Neuronal stem cell (in vitro differentiated cells): ENCODE measurements around the gene CALML6.

ENCODE experiments used
- DNase-seq: peaks from one replicate; pipeline ENCODE4 v3.0.0-alpha.2; 2013; ENCODE audit warnings: low spot score
- H2AFZ ChIP-seq: one replicate; pipeline ENCODE4 v1.6.1; 2013; ENCODE audit warnings: mild to moderate bottlenecking, low read length, inconsistent platforms
- H2AK5ac ChIP-seq: 2 replicates; pipeline ENCODE4 v1.6.1; 2013; ENCODE audit warnings: low read depth, mild to moderate bottlenecking, inconsistent platforms, low read length, moderate library complexity, mixed read lengths
- H2BK120ac ChIP-seq: 2 replicates; pipeline ENCODE4 v1.6.1; 2013; ENCODE audit warnings: low read depth, mild to moderate bottlenecking, inconsistent platforms, low read length, moderate library complexity, mixed read lengths
- H2BK12ac ChIP-seq: one replicate; pipeline ENCODE4 v1.6.1; 2013; ENCODE audit warnings: low read length, inconsistent platforms
- H2BK15ac ChIP-seq: 2 replicates; pipeline ENCODE4 v1.6.1; 2013; ENCODE audit warnings: mild to moderate bottlenecking, low read length, inconsistent platforms, mixed read lengths
- H2BK5ac ChIP-seq: one replicate; pipeline ENCODE4 v1.6.1; 2013; ENCODE audit warnings: inconsistent platforms, mild to moderate bottlenecking, low read length, moderate library complexity
- H3K14ac ChIP-seq: one replicate; pipeline ENCODE4 v1.6.1; 2013; ENCODE audit warnings: low read length, inconsistent platforms
- H3K18ac ChIP-seq: 2 replicates; pipeline ENCODE4 v1.6.1; 2013; ENCODE audit warnings: low read length, inconsistent platforms
- H3K23ac ChIP-seq: 2 replicates; pipeline ENCODE4 v1.6.1; 2013; ENCODE audit warnings: low read depth, mild to moderate bottlenecking, mixed read lengths, low read length, inconsistent platforms; ENCODE audit not compliant: poor library complexity
- H3K27ac ChIP-seq: replicated peaks from 3 replicates; pipeline ENCODE4 v1.5.1; 2013; ENCODE audit warnings: low read length, inconsistent platforms
- H3K27me3 ChIP-seq, 3 experiments: 2 replicates each; pipeline ENCODE4 v1.6.1; 2013; ENCODE audit warnings: low read length in 3 of 3, mild to moderate bottlenecking in 2 of 3, inconsistent platforms in 1 of 3, low read depth in 1 of 3, mixed read lengths in 1 of 3, moderate library complexity in 1 of 3; ENCODE audit not compliant: control insufficient read depth in 3 of 3, insufficient read depth in 3 of 3
- H3K36me3 ChIP-seq, 2 donors: replicated peaks in 1 of 2; 2 replicates each; pipeline ENCODE4 v1.6.1; 2013; ENCODE audit warnings: low read length in 2 of 2; ENCODE audit not compliant: control insufficient read depth in 2 of 2, insufficient read depth in 2 of 2
- H3K4ac ChIP-seq: 2 replicates; pipeline ENCODE4 v1.6.1; 2013; ENCODE audit warnings: inconsistent platforms, mild to moderate bottlenecking, low read length, moderate library complexity
- H3K4me1 ChIP-seq, 2 donors: 1 replicate in 1 of 2; 2 replicates in 1 of 2; pipeline ENCODE4 v1.6.1; 2013; ENCODE audit warnings: low read length in 2 of 2, low read depth in 1 of 2; ENCODE audit not compliant: control insufficient read depth in 2 of 2, insufficient read depth in 1 of 2
- H3K4me2 ChIP-seq: one replicate; pipeline ENCODE4 v1.6.1; 2013; ENCODE audit warnings: mild to moderate bottlenecking, low read length, inconsistent platforms; ENCODE audit not compliant: insufficient read depth, poor library complexity, severe bottlenecking
- H3K4me3 ChIP-seq, 2 donors: 2 replicates each; pipeline ENCODE4 v1.5.1; 2013; ENCODE audit warnings: low read length in 2 of 2, mild to moderate bottlenecking in 2 of 2, inconsistent platforms in 1 of 2, moderate library complexity in 1 of 2
- H3K79me1 ChIP-seq: one replicate; pipeline ENCODE4 v1.6.1; 2013; ENCODE audit warnings: low read depth, mild to moderate bottlenecking, inconsistent platforms, low read length, moderate library complexity
- H3K9ac ChIP-seq: one replicate; pipeline ENCODE4 v1.6.1; 2013; ENCODE audit warnings: mild to moderate bottlenecking, low read depth, low read length, inconsistent platforms; ENCODE audit not compliant: poor library complexity
- H3K9me3 ChIP-seq, 2 donors: replicated peaks in 1 of 2; 2 replicates each; pipeline versions ENCODE3 to v1.6.1; 2013; ENCODE audit warnings: low read length in 2 of 2, mild to moderate bottlenecking in 2 of 2, inconsistent platforms in 1 of 2, low read depth in 1 of 2, mixed read lengths in 1 of 2, moderate library complexity in 1 of 2; ENCODE audit not compliant: control insufficient read depth in 2 of 2, insufficient read depth in 1 of 2
- H4K8ac ChIP-seq: one replicate; pipeline ENCODE4 v1.6.1; 2013; ENCODE audit warnings: low read depth, mild to moderate bottlenecking, inconsistent platforms, low read length, moderate library complexity
- H4K91ac ChIP-seq: one replicate; pipeline ENCODE4 v1.6.1; 2013; ENCODE audit warnings: low read length, low read depth, mild to moderate bottlenecking, inconsistent platforms; ENCODE audit not compliant: poor library complexity
- WGBS, 2 donors: extraction: QIAGEN DNeasy Blood & Tissue Kit; methylation state at CpG; one replicate each; pipeline ENCODE4 v1.1.7; 2013; ENCODE audit warnings: missing lambda C conversion rate in 2 of 2, mixed read lengths in 1 of 2; ENCODE audit not compliant: insufficient read length in 2 of 2, insufficient replicate concordance in 1 of 2; ENCODE audit errors: extremely low coverage in 2 of 2; 5-methylcytosine and 5-hydroxymethylcytosine counted together

CALML6 gene

GRCh38 chr1:1926886-1927660 lies 12.0 kb downstream of the CALML6 start:
- no peak overlapping the region for H2BK12ac ChIP-seq
- H3K4me3 ChIP-seq: no peak overlapping the region
- peak overlapping the region; percentile 57 for H3K18ac ChIP-seq
- H2AK5ac ChIP-seq: peak overlapping the region; percentile 84
- peaks cover 0 to 2% of the 10 kb centered on the region in 2 donors for H3K9me3 ChIP-seq
- H2BK120ac ChIP-seq: no peak overlapping the region
- peaks cover 0 to 7% (median 0%) of the 10 kb centered on the region in 3 experiments for H3K27me3 ChIP-seq
- H3K4ac ChIP-seq: no peak overlapping the region
- peak overlapping the region; percentile 31 for H3K23ac ChIP-seq
- no peak overlapping the region for H4K91ac ChIP-seq
- peak overlapping the region; percentile 67 for H2BK15ac ChIP-seq
- H3K27ac ChIP-seq: no peak overlapping the region
- no peaks in the 10 kb centered on the region for H3K4me1 ChIP-seq
- H2BK5ac ChIP-seq: no peak overlapping the region
- DNase-seq: no peak
- no CpG with 5 or more reads among the region's 21 CpGs for WGBS, 2 donors
- H3K79me1 ChIP-seq: peaks cover 4% of the 10 kb centered on the region
- no peak overlapping the region for H2AFZ ChIP-seq
- no peak overlapping the region for H3K4me2 ChIP-seq
- no peak overlapping the region for H3K9ac ChIP-seq
- no peak overlapping the region for H4K8ac ChIP-seq
- H3K14ac ChIP-seq: peak overlapping the region; percentile 21
- no peaks in the 10 kb centered on the region for H3K36me3 ChIP-seq

- no peak overlapping the region for H3K18ac ChIP-seq
- H2AFZ ChIP-seq: no peak overlapping the region
- no peak overlapping the region for H3K4me2 ChIP-seq
- H2AK5ac ChIP-seq: peak overlapping the region; percentile 70
- no peaks in the 10 kb centered on the region for H3K4me1 ChIP-seq
- DNase-seq: no peak
- H2BK15ac ChIP-seq: no peak overlapping the region
- peaks cover 0 to 7% (median 0%) of the 10 kb centered on the region in 3 experiments for H3K27me3 ChIP-seq
- no peak overlapping the region for H3K4ac ChIP-seq
- peaks cover 4% of the 10 kb centered on the region for H3K79me1 ChIP-seq
- no peak overlapping the region for H3K14ac ChIP-seq
- WGBS, 2 donors: no CpG with 5 or more reads among the region's 25 CpGs
- no peak overlapping the region for H2BK120ac ChIP-seq
- no peak overlapping the region for H3K27ac ChIP-seq
- no peak overlapping the region for H3K4me3 ChIP-seq
- peaks cover 0 to 2% of the 10 kb centered on the region in 2 donors for H3K9me3 ChIP-seq
- peak overlapping the region; percentile 22 for H2BK12ac ChIP-seq
- no peak overlapping the region for H3K9ac ChIP-seq
- H4K8ac ChIP-seq: no peak overlapping the region
- H3K23ac ChIP-seq: no peak overlapping the region
- no peak overlapping the region for H4K91ac ChIP-seq
- H2BK5ac ChIP-seq: no peak overlapping the region
- no peaks in the 10 kb centered on the region for H3K36me3 ChIP-seq
These were observed 12.7 kb downstream of the CALML6 start for GRCh38 chr1:1927751-1928150.

DNA sequence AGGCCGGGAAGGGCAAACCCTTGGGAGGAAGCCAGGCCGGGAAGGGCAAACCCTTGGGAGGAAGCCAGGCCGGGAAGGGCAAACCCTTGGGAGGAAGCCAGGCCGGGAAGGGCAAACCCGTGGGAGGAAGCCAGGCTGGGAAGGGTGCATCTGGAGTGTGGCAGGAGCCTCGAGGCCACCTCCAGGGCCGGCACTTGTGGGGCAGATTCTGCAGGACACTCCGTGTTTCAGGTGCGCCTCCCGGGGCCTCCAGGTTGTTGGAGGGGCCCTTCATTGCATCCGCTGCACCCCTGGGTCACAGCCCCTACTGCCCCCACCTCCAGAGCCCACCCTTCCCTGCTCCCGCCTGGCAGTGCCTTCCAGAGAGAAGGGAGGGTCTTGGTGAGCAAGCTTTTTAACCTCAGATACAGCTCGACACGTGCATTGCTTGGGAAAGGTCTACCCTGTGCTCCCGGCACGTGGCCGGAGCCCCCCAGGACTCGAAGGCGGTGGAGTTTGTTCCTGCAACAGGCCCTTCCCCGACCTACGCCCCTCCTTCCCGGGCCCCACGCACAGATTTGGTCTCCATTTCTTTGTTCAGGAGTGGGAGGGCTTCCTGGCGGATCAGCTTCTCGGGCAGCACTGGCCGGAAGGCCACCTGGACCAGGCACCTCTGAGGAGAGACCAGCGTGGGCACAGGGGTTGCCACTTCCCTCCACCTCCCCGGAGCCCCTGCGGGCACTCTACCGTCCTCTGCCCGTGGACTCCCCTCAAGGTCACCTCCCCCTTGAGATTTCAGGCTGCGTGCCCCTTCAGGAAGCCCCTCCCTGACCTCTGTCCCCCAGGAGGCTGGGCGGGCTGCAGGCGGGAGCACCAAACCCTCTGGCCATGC lies 13.4 kb downstream of the CALML6 start:
- Histone ChIP-seq H3K14ac (peak overlapping the region; percentile 94), H3K23ac (no peak overlapping the region), H2AK5ac (peak overlapping the region; percentile 97), H3K9me3 (peaks cover 0 to 2% of the 10 kb centered on the region in 2 donors), H4K91ac (no peak overlapping the region), H2BK120ac (no peak overlapping the region), H3K79me1 (peaks cover 4% of the 10 kb centered on the region), H3K27me3 (peaks cover 0 to 7% (median 0%) of the 10 kb centered on the region in 3 experiments), H3K27ac (no peak overlapping the region), H3K4me3 (no peak overlapping the region), H2BK5ac (peak overlapping the region; percentile 13), H3K4me1 (no peaks in the 10 kb centered on the region), H3K4me2 (no peak overlapping the region), H3K9ac (no peak overlapping the region), H3K36me3 (no peaks in the 10 kb centered on the region), H2AFZ (no peak overlapping the region), H3K18ac (peak overlapping the region; percentile 57), H2BK15ac (peak overlapping the region; percentile 58), H2BK12ac (no peak overlapping the region), H4K8ac (no peak overlapping the region), H3K4ac (no peak overlapping the region)
- no peak for DNase-seq
- no CpG with 5 or more reads among the region's 34 CpGs for WGBS, 2 donors
